HCT116 (cell line): ENCODE results near the gene LACC1. TPM values are rescaled to one million over a fixed set of nuclear protein-coding genes. Genes with fewer than 3 reads are reported as not detected.

Source experiments
- ATAC-seq: fragments of 200-7000 bp; cut with Tn5 transposase; 2 replicates; pipeline ENCODE4 v1.9.1; 2020; ENCODE audit warnings: mild to moderate bottlenecking, moderate library complexity
- BruUV-seq: library from RNA; stranded (reverse); fragments of 400-500 nt; replicated peaks from 2 replicates; lab custom pipeline; 2021; lab: Mats Ljungman, UMichigan
- CTCF ChIA-PET: fragments of 300-600 bp; sonication (Branson Sonifier 250); formaldehyde crosslinking; loops from one replicate; lab custom pipeline; 2021; ENCODE audit warnings: antibody characterized with exemption; lab: Charles Lee
- POLR2A ChIA-PET: fragments of 300-600, 350-600 bp; sonication (Branson Sonifier 250); formaldehyde crosslinking; loops from one replicate; lab custom pipeline; 2021; ENCODE audit warnings: antibody characterized with exemption; lab: Charles Lee
- RAD21 ChIA-PET, 2 experiments: fragments of 300-600 bp; sonication (Branson Sonifier 250); formaldehyde crosslinking; loops; one replicate each; lab custom pipeline; 2023; ENCODE audit warnings: low total read pairs in 2 of 2; ENCODE audit not compliant: uncharacterized antibody in 2 of 2, unreplicated experiment in 2 of 2, low non-redundant PET in 1 of 2; lab: Charles Lee
- DNase-seq: peaks from one replicate; pipeline ENCODE4 v3.0.0-alpha.2; 2010; ENCODE audit warnings: low read depth, low spot score
- H2AFZ ChIP-seq: fragments of 200-600 bp; shearing (Covaris generic), sonication (generic); 2 replicates; pipeline ENCODE4 v1.6.1; 2017; ENCODE audit warnings: low read depth, mixed run types, mixed read lengths, antibody characterized with exemption, low read length; ENCODE audit not compliant: poor library complexity, severe bottlenecking
- H3K27ac ChIP-seq: 2 replicates; pipeline ENCODE4 v1.5.1; 2012; ENCODE audit warnings: low read depth, low read length
- H3K27me3 ChIP-seq: fragments of 200-600 bp; sonication (generic); 2 replicates; pipeline ENCODE4 v1.6.1; 2016; ENCODE audit warnings: mixed run types, low read length, mixed read lengths; ENCODE audit not compliant: insufficient read depth
- H3K36me3 ChIP-seq, 2 experiments: fragments of 200-500 bp in 1 of 2; fragments of 200-600 bp in 1 of 2; sonication (Bioruptor generic) in 1 of 2; sonication (generic) in 1 of 2; 2 replicates each; pipeline versions ENCODE4 v1.5.1 to v1.6.1; 2014 to 2016; ENCODE audit warnings: low read length in 2 of 2, inconsistent platforms in 1 of 2, mixed read lengths in 1 of 2, mixed run types in 1 of 2; ENCODE audit not compliant: insufficient read depth in 2 of 2, control insufficient read depth in 1 of 2
- H3K4me1 ChIP-seq, 2 experiments: fragments of 200-600 bp in 1 of 2; sonication (generic) in 1 of 2; 2 replicates each; pipeline versions ENCODE4 v1.5.1 to v1.6.1; 2012 to 2017; ENCODE audit warnings: low read length in 2 of 2, inconsistent platforms in 1 of 2, mild to moderate bottlenecking in 1 of 2, mixed read lengths in 1 of 2, mixed run types in 1 of 2, moderate library complexity in 1 of 2; ENCODE audit not compliant: insufficient read depth in 2 of 2, control insufficient read depth in 1 of 2
- H3K4me2 ChIP-seq: fragments of 200-600 bp; sonication (generic); 2 replicates; pipeline ENCODE4 v1.6.1; 2017; ENCODE audit warnings: mixed run types, low read length, mixed read lengths
- H3K4me3 ChIP-seq, 2 experiments: fragments of 200-600 bp in 1 of 2; sonication (generic) in 1 of 2; replicated peaks in 1 of 2; 2 replicates each; pipeline ENCODE4 v1.5.1; 2011 to 2016; ENCODE audit warnings: low read length in 2 of 2, control low read depth in 1 of 2, low read depth in 1 of 2, mild to moderate bottlenecking in 1 of 2, mixed read lengths in 1 of 2, mixed run types in 1 of 2
- H3K79me2 ChIP-seq: fragments of 200-600 bp; sonication (generic); 2 replicates; pipeline ENCODE4 v1.6.1; 2017; ENCODE audit warnings: mild to moderate bottlenecking, mixed run types, low read length, moderate library complexity, mixed read lengths; ENCODE audit not compliant: insufficient read depth
- H3K9ac ChIP-seq: fragments of 200-600 bp; sonication (generic); 2 replicates; pipeline ENCODE4 v1.6.1; 2016; ENCODE audit warnings: low read length, mixed read lengths
- H3K9me2 ChIP-seq: fragments of 200-600 bp; sonication (generic), shearing (Covaris generic); 2 replicates; pipeline ENCODE4 v1.6.1; 2017; ENCODE audit warnings: mixed run types, mild to moderate bottlenecking, moderate library complexity; ENCODE audit not compliant: insufficient read depth
- H3K9me3 ChIP-seq, 2 experiments: fragments of 200-500 bp in 1 of 2; fragments of 200-600 bp in 1 of 2; sonication (Bioruptor generic) in 1 of 2; sonication (generic) in 1 of 2; 2 replicates each; pipeline ENCODE4 v1.6.1; 2014 to 2017; ENCODE audit warnings: low read length in 2 of 2, mixed read lengths in 2 of 2, inconsistent platforms in 1 of 2, low read depth in 1 of 2, mild to moderate bottlenecking in 1 of 2, mixed run types in 1 of 2, moderate library complexity in 1 of 2; ENCODE audit not compliant: control insufficient read depth in 1 of 2, insufficient read depth in 1 of 2
- H4K20me1 ChIP-seq: fragments of 200-600 bp; sonication (generic), shearing (Covaris generic); 2 replicates; pipeline ENCODE4 v1.6.1; 2017; ENCODE audit warnings: mixed run types, mild to moderate bottlenecking, moderate library complexity; ENCODE audit not compliant: insufficient read depth
- ATF3 ChIP-seq: IDR thresholded peaks from 2 replicates; pipeline ENCODE4 v1.6.1; 2012
- CTCF ChIP-seq, 3 experiments: fragments of 200-600 bp in 1 of 3; sonication (generic) in 1 of 3; IDR thresholded peaks in 2 of 3; conservative IDR thresholded peaks in 1 of 3; 2 replicates each; pipeline ENCODE4 v1.5.1; 2012 to 2017; ENCODE audit warnings: low read depth in 2 of 3, low read length in 2 of 3, antibody characterized with exemption in 1 of 3, borderline replicate concordance in 1 of 3, control low read depth in 1 of 3, mild to moderate bottlenecking in 1 of 3, mixed read lengths in 1 of 3, mixed run types in 1 of 3, moderate library complexity in 1 of 3; ENCODE audit not compliant: insufficient read depth in 1 of 3
- EGR1 ChIP-seq: IDR thresholded peaks from 2 replicates; pipeline ENCODE4 v1.6.1; 2012; ENCODE audit warnings: low read depth
- ELF1 ChIP-seq: IDR thresholded peaks from 2 replicates; pipeline ENCODE4 v1.6.1; 2012; ENCODE audit warnings: low read depth, borderline replicate concordance
- JUND ChIP-seq: IDR thresholded peaks from 2 replicates; pipeline ENCODE4 v1.6.1; 2012
- POLR2AphosphoS5 ChIP-seq: IDR thresholded peaks from 2 replicates; pipeline ENCODE4 v1.6.1; 2011; ENCODE audit warnings: mild to moderate bottlenecking, low read depth, low read length, moderate library complexity
- RAD21 ChIP-seq: IDR thresholded peaks from 2 replicates; pipeline ENCODE4 v1.6.1; 2012; ENCODE audit warnings: low read depth, mild to moderate bottlenecking
- TCF7L2 ChIP-seq: IDR thresholded peaks from 2 replicates; pipeline ENCODE4 v1.7.0; 2011; ENCODE audit warnings: borderline replicate concordance, inconsistent platforms; ENCODE audit not compliant: insufficient read depth, insufficient read length; ENCODE audit errors: extremely low read depth
- ZBTB33 ChIP-seq: IDR thresholded peaks from 2 replicates; pipeline ENCODE4 v1.6.1; 2011; ENCODE audit warnings: mild to moderate bottlenecking, low read length, moderate library complexity; ENCODE audit not compliant: insufficient replicate concordance; ENCODE audit errors: extremely low read depth
- intact Hi-C: fragments of 100-400 bp; cut with micrococcal nuclease; formaldehyde crosslinking; loops from 2 replicates; pipeline ENCODE4 v1.10.0; 2022
- total RNA-seq: library from RNA; stranded (reverse); gene quantifications from one replicate; pipeline ENCODE4 v1.2.1, GENCODE V29; 2021; ENCODE audit not compliant: unreplicated experiment

The LACC1 gene
- total RNA-seq, 1 experiment from 2014 or later, result 2.6 TPM

GRCh38 chr13:43920965-43921674, 41.4 kb downstream of the LACC1 start:
- Histone ChIP-seq H4K20me1 (no peaks in the 10 kb centered on the region), H3K9me2 (no peaks in the 10 kb centered on the region; the same call in 1 of the 2 replicates), H3K27ac (no peak overlapping the region), H3K9ac (no peak overlapping the region), H2AFZ (no peak overlapping the region), H3K36me3 (no peaks in the 10 kb centered on the region), H3K4me3 (no peak overlapping the region), H3K4me1 (no peaks in the 10 kb centered on the region), H3K79me2 (no peaks in the 10 kb centered on the region), H3K27me3 (no peaks in the 10 kb centered on the region), H3K4me2 (no peak overlapping the region), H3K9me3 (no peaks in the 10 kb centered on the region)
- ChIA-PET CTCF (interaction anchor here (1.1 kb wide), 1 partner anchor 13 kb away, joined by 3 read pairs; no protein-coding TSS in a partner anchor), RAD21 (no interaction called here), POLR2A (interaction anchor here (2.3 kb wide), 1 partner anchor 516 kb away, joined by 9 read pairs; no protein-coding TSS in a partner anchor)
- no TSS peak for BruUV-seq
- DNase-seq, result no peak
- intact Hi-C loops, result no loop called here
- TF ChIP-seq RAD21 (no peak), POLR2AphosphoS5 (no peak), ELF1 (no peak), ATF3 (no peak), EGR1 (no peak), CTCF (IDR thresholded peaks at IDR 0.05 in 2 of 3, conservative IDR thresholded peaks at IDR 0.05 in 1 of 3; ENCODE audit: borderline replicate concordance in 1 of 3, insufficient read depth in 1 of 3, low read depth in 2 of 3, low read length in 2 of 3) (no peak), TCF7L2 (no peak), ZBTB33 (no peak), JUND (no peak)
- no peak for ATAC-seq
